Measurements from ENCODE around the gene MPDU1. TPM values are rescaled to one million over a fixed set of nuclear protein-coding genes. Genes with fewer than 3 reads are reported as not detected.

The MPDU1 gene
- total and polyA plus RNA-seq, 10 of the 15 experiments (the other 5 are each of a cell fraction or from before 2014, with no cell fraction given) = 3.6 to 138 (median 78.9) TPM

- no peak for TF ChIP-seq CUX1 (IDR thresholded peaks at IDR 0.05; ENCODE audit: insufficient replicate concordance, low read depth, low read length)
- TF ChIP-seq BMI1 (IDR thresholded peaks at IDR 0.05; ENCODE audit: borderline replicate concordance) = no peak
- TF ChIP-seq CREM (IDR thresholded peaks at IDR 0.05; ENCODE audit: low read depth) = no peak
- TF ChIP-seq YY1 (IDR thresholded peaks at IDR 0.05; ENCODE audit: low read depth, low read length) = no peak
- no peak for TF ChIP-seq SMARCA5 (IDR thresholded peaks at IDR 0.05)
- TF ChIP-seq MLLT1 (IDR thresholded peaks at IDR 0.05) = 0 out of 2 replicates have a peak, but pooled peaks have one; percentile 8
- no peak for TF ChIP-seq SIN3A (IDR thresholded peaks at IDR 0.05; ENCODE audit: low read depth, low read length)
- TF ChIP-seq PRDM15 (CRISPR knock-in tag; IDR thresholded peaks at IDR 0.05) = no peak
- no peak for TF ChIP-seq RBBP5 (conservative IDR thresholded peaks at IDR 0.05)
- no peak for TF ChIP-seq USF2 (IDR thresholded peaks at IDR 0.05; ENCODE audit: borderline replicate concordance, low read depth, low read length)
- TF ChIP-seq RAD21 (IDR thresholded peaks at IDR 0.05; ENCODE audit: insufficient read depth, low read depth, low read length) = no peak
- no peak for TF ChIP-seq FOS (IDR thresholded peaks at IDR 0.05; ENCODE audit: borderline replicate concordance, extremely low read depth, insufficient read length)
These were observed 1.0 kb upstream of the MPDU1 start (continued) for GRCh38 chr17:7582396-7583252.

Data from GM12878 (cell line).